ENCODE results near the gene TRIM42.

DNA sequence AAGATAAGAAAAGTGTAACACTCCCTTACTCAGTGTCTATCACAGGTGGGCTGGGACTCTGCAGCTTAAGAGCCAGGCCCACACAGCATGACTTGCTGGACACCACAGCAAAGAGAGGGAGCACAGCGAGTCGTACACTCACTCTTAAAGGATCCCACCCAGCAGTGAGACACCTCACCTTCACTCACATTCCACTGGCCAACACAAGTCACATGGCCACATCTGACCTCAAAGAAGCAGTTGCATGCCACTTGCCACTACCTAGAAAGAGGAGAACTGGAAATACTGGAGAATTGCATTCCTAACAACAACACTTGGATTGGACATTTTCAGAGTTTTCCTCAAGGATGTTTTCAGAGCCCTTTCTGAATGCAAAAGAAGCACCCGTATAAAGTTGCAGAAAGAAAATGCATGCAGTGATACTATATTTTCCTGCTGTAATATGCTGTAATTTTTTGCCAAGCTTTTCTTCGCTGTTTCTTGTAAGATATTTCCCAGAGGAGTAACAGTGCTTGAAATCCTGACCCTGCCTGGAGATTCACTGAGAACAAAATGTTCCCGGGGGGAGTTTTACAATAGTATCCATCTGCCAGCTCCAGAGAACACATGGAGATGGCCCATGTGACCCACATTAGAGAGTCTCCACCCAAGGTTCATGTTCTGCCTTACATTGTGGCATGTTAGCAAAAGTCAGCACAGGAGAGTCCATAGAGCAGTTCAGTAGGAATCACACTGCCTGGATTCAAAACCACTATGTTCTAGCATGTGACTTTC lies 42.2 kb downstream of the TRIM42 start:
- TF ChIP-seq CTCF (IDR thresholded peaks at IDR 0.05) (no peak), POLR2AphosphoS5 (IDR thresholded peaks at IDR 0.05) (peak in 1 of 3 donors; percentile 93), POLR2A (IDR thresholded peaks at IDR 0.05) (no peak)

Measured in breast epithelium (tissue), 3 donors.